H9 (cell line): ENCODE results near the gene MROH2A. TPM values are rescaled to one million over a fixed set of nuclear protein-coding genes. Genes with fewer than 3 reads are reported as not detected.
A peak's percentile ranks its signal among the peaks of the same experiment; 100 is the strongest.

Experiments used
- DNase-seq: peaks from one replicate; pipeline ENCODE4 v3.0.0-alpha.2; 2017
- H2AFZ ChIP-seq: one replicate; pipeline ENCODE4 v1.6.1; 2013; ENCODE audit warnings: mild to moderate bottlenecking, low read length, control low read depth, moderate library complexity
- H2AK5ac ChIP-seq: 2 replicates; pipeline ENCODE4 v1.6.1; 2013; ENCODE audit warnings: low read length, control low read depth, mixed read lengths; ENCODE audit not compliant: insufficient read length
- H2BK120ac ChIP-seq: one replicate; pipeline ENCODE4 v1.6.1; 2013; ENCODE audit warnings: low read depth, mild to moderate bottlenecking, low read length, control low read depth, inconsistent platforms; ENCODE audit not compliant: poor library complexity, severe bottlenecking
- H2BK12ac ChIP-seq: 2 replicates; pipeline ENCODE4 v1.6.1; 2013; ENCODE audit warnings: low read length, control low read depth, mixed read lengths, low read depth; ENCODE audit not compliant: insufficient read length
- H2BK15ac ChIP-seq: 2 replicates; pipeline ENCODE4 v1.6.1; 2013; ENCODE audit warnings: low read depth, low read length, control low read depth
- H2BK20ac ChIP-seq: one replicate; pipeline ENCODE4 v1.6.1; 2013; ENCODE audit warnings: low read depth, mild to moderate bottlenecking, low read length, control low read depth, inconsistent platforms; ENCODE audit not compliant: poor library complexity, severe bottlenecking
- H2BK5ac ChIP-seq: 2 replicates; pipeline ENCODE4 v1.6.1; 2013; ENCODE audit warnings: low read length, control low read depth, mixed read lengths; ENCODE audit not compliant: insufficient read length
- H3K14ac ChIP-seq: 2 replicates; pipeline ENCODE4 v1.6.1; 2013; ENCODE audit warnings: low read length, control low read depth; ENCODE audit not compliant: insufficient read depth
- H3K18ac ChIP-seq: 2 replicates; pipeline ENCODE4 v1.6.1; 2013; ENCODE audit warnings: low read depth, mild to moderate bottlenecking, mixed read lengths, low read length, control low read depth; ENCODE audit not compliant: insufficient read length
- H3K23ac ChIP-seq: 2 replicates; pipeline ENCODE4 v1.6.1; 2013; ENCODE audit warnings: low read length, control low read depth, mixed read lengths, low read depth; ENCODE audit not compliant: insufficient read length
- H3K23me2 ChIP-seq: 2 replicates; pipeline ENCODE4 v1.6.1; 2013; ENCODE audit warnings: low read depth, mild to moderate bottlenecking, mixed read lengths, low read length, control low read depth; ENCODE audit not compliant: insufficient read length, poor library complexity, severe bottlenecking
- H3K27ac ChIP-seq: 2 replicates; pipeline ENCODE4 v1.5.1; 2013; ENCODE audit warnings: low read length, control low read depth, mixed read lengths, low read depth; ENCODE audit not compliant: insufficient read length
- H3K27me3 ChIP-seq: 2 replicates; pipeline ENCODE4 v1.6.1; 2013; ENCODE audit warnings: low read length, control low read depth, inconsistent platforms; ENCODE audit not compliant: insufficient read depth
- H3K4ac ChIP-seq: 2 replicates; pipeline ENCODE4 v1.6.1; 2013; ENCODE audit warnings: low read depth, mild to moderate bottlenecking, control low read depth, inconsistent platforms, low read length, moderate library complexity
- H3K4me1 ChIP-seq: 2 replicates; pipeline ENCODE4 v1.6.1; 2013; ENCODE audit warnings: low read length, control low read depth, inconsistent platforms; ENCODE audit not compliant: insufficient read depth
- H3K4me2 ChIP-seq: 2 replicates; pipeline ENCODE4 v1.6.1; 2013; ENCODE audit warnings: low read length, control low read depth, mixed read lengths; ENCODE audit not compliant: insufficient read length, insufficient read depth
- H3K56ac ChIP-seq: 2 replicates; pipeline ENCODE4 v1.6.1; 2013; ENCODE audit warnings: low read depth, mild to moderate bottlenecking, mixed read lengths, low read length, control low read depth; ENCODE audit not compliant: insufficient read length
- H3K79me1 ChIP-seq: 2 replicates; pipeline ENCODE4 v1.6.1; 2013; ENCODE audit warnings: low read depth, mild to moderate bottlenecking, moderate library complexity, low read length, control low read depth, inconsistent platforms; ENCODE audit not compliant: insufficient read depth, poor library complexity, severe bottlenecking
- H3K79me2 ChIP-seq: 2 replicates; pipeline ENCODE4 v1.6.1; 2013; ENCODE audit warnings: low read length, control low read depth, inconsistent platforms; ENCODE audit not compliant: insufficient read depth
- H3K9ac ChIP-seq: 2 replicates; pipeline ENCODE4 v1.6.1; 2013; ENCODE audit warnings: low read length, control low read depth, mixed read lengths; ENCODE audit not compliant: insufficient read length; ENCODE audit errors: extremely low read depth
- H3K9me3 ChIP-seq: one replicate; pipeline ENCODE4 v1.6.1; 2013; ENCODE audit warnings: low read depth, low read length, inconsistent platforms; ENCODE audit not compliant: control insufficient read depth
- H3T11ph ChIP-seq: one replicate; pipeline ENCODE4 v1.6.1; 2013; ENCODE audit warnings: mild to moderate bottlenecking, low read length, control low read depth, inconsistent platforms
- H4K20me1 ChIP-seq: one replicate; pipeline ENCODE4 v1.6.1; 2013; ENCODE audit not compliant: control insufficient read depth, insufficient read length, insufficient read depth
- H4K5ac ChIP-seq: 2 replicates; pipeline ENCODE4 v1.6.1; 2013; ENCODE audit warnings: low read depth, mild to moderate bottlenecking, mixed read lengths, low read length, control low read depth; ENCODE audit not compliant: insufficient read length
- H4K8ac ChIP-seq: replicated peaks from 2 replicates; pipeline ENCODE4 v1.6.1; 2013; ENCODE audit warnings: low read length, control low read depth, mixed read lengths, low read depth; ENCODE audit not compliant: insufficient read length
- H4K91ac ChIP-seq: 2 replicates; pipeline ENCODE4 v1.6.1; 2013; ENCODE audit warnings: low read depth, mild to moderate bottlenecking, moderate library complexity, mixed read lengths, low read length, control low read depth; ENCODE audit not compliant: insufficient read length
- H3K27ac Mint-ChIP-seq, 3 experiments: 2 replicates in 2 of 3; 3 replicates in 1 of 3; pipeline ENCODE4 v1.8.0; 2020 to 2021; ENCODE audit warnings: mixed read lengths in 3 of 3, mild to moderate bottlenecking in 1 of 3, moderate library complexity in 1 of 3
- H3K27me3 Mint-ChIP-seq: 2 replicates; pipeline ENCODE4 v1.8.0; 2021; ENCODE audit warnings: low read depth, mild to moderate bottlenecking, moderate library complexity, mixed read lengths
- H3K36me3 Mint-ChIP-seq, 3 experiments: 2 replicates in 2 of 3; 3 replicates in 1 of 3; pipeline ENCODE4 v1.8.0; 2020 to 2021; ENCODE audit warnings: low read depth in 3 of 3, mixed read lengths in 3 of 3; ENCODE audit not compliant: insufficient read depth in 1 of 3
- H3K4me1 Mint-ChIP-seq, 2 experiments: 2 replicates each; pipeline ENCODE4 v1.8.0; 2020; ENCODE audit warnings: mixed read lengths in 2 of 2
- H3K4me3 Mint-ChIP-seq, 2 experiments: 2 replicates in 1 of 2; 3 replicates in 1 of 2; pipeline ENCODE4 v1.8.0; 2020 to 2021; ENCODE audit warnings: mild to moderate bottlenecking in 2 of 2, mixed read lengths in 2 of 2, moderate library complexity in 1 of 2
- H3K9me3 Mint-ChIP-seq, 2 experiments: 2 replicates in 1 of 2; 3 replicates in 1 of 2; pipeline ENCODE4 v1.8.0; 2020; ENCODE audit warnings: mild to moderate bottlenecking in 2 of 2, mixed read lengths in 2 of 2, moderate library complexity in 1 of 2
- WGBS: extraction: QIAGEN DNeasy Blood & Tissue Kit; methylation state at CpG from one replicate; pipeline ENCODE4 v1.1.7; 2013; ENCODE audit warnings: missing lambda C conversion rate, low lambda C conversion rate, mixed read lengths; ENCODE audit not compliant: insufficient read length; ENCODE audit errors: extremely low coverage; 5-methylcytosine and 5-hydroxymethylcytosine counted together
- total RNA-seq: library from RNA; stranded (reverse); gene quantifications from 2 replicates; pipeline ENCODE4 v1.2.1, GENCODE V29; 2021
- TF ChIP-seq, protein P1 (sequence below): fragments of 200-600 bp; sonication (generic); conservative IDR thresholded peaks from 3 replicates; pipeline ENCODE4 v1.8.0; 2021; ENCODE audit warnings: antibody characterized with exemption, mild to moderate bottlenecking

Gene MROH2A
- total RNA-seq, 1 experiment from 2014 or later: not detected

DNA sequence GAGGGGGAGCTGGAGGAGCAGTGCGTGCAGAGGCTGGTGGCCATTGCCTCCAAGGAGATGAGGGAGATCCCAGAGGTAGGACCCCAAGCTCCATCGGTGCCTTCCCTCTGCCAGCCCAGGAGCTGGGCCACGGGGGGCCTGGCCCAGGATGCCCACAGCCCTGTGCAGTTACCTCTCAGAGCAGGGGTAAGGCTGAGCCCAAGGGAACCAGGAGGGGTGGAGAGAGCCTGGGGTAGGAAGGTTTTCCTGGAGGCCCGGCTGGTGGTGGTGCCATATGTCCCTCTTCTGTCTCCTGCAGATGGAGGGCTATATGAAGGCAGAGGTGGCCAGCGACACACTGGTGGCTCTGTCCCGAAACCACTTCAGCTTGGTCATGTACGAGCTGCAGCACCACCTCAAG is 11.4 kb downstream of the MROH2A start:
- H3K79me2 ChIP-seq: no peaks in the 10 kb centered on the region
- TF ChIP-seq, protein P1, sequence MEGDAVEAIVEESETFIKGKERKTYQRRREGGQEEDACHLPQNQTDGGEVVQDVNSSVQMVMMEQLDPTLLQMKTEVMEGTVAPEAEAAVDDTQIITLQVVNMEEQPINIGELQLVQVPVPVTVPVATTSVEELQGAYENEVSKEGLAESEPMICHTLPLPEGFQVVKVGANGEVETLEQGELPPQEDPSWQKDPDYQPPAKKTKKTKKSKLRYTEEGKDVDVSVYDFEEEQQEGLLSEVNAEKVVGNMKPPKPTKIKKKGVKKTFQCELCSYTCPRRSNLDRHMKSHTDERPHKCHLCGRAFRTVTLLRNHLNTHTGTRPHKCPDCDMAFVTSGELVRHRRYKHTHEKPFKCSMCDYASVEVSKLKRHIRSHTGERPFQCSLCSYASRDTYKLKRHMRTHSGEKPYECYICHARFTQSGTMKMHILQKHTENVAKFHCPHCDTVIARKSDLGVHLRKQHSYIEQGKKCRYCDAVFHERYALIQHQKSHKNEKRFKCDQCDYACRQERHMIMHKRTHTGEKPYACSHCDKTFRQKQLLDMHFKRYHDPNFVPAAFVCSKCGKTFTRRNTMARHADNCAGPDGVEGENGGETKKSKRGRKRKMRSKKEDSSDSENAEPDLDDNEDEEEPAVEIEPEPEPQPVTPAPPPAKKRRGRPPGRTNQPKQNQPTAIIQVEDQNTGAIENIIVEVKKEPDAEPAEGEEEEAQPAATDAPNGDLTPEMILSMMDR: no peak
- no peak overlapping the region for H2BK5ac ChIP-seq
- no peak overlapping the region for H4K5ac ChIP-seq
- H3K23me2 ChIP-seq: no peaks in the 10 kb centered on the region
- no peak overlapping the region for H2BK20ac ChIP-seq
- H4K20me1 ChIP-seq: no peaks in the 10 kb centered on the region
- no peak overlapping the region for H3K27ac ChIP-seq
- H3K23ac ChIP-seq: no peak overlapping the region
- H3K9ac ChIP-seq: no peak overlapping the region
- no peak overlapping the region for H2AFZ ChIP-seq
- Mint-ChIP-seq H3K4me3 (no peak overlapping the region), H3K27ac (no peak overlapping the region), H3K36me3 (no peaks in the 10 kb centered on the region; a peak in 1 of 7 replicates), H3K9me3 (peaks cover 3 to 5% of the 10 kb centered on the region in 2 experiments; a peak in 2 of 5 replicates), H3K4me1 (no peaks in the 10 kb centered on the region), H3K27me3 (peaks cover 10% of the 10 kb centered on the region)
- H3K27me3 ChIP-seq: no peaks in the 10 kb centered on the region
- H4K91ac ChIP-seq: no peak overlapping the region
- no peaks in the 10 kb centered on the region for H3K9me3 ChIP-seq
- H3T11ph ChIP-seq: no peak overlapping the region
- no peak overlapping the region for H4K8ac ChIP-seq
- no peak overlapping the region for H3K4ac ChIP-seq
- H3K14ac ChIP-seq: no peak overlapping the region; the same call in 1 of the 2 replicates
- no CpG with 5 or more reads among the region's 7 CpGs for WGBS
- no peak overlapping the region for H3K4me2 ChIP-seq
- H2BK15ac ChIP-seq: no peak overlapping the region
- no peaks in the 10 kb centered on the region for H3K4me1 ChIP-seq
- no peak overlapping the region for H2AK5ac ChIP-seq
- no peak overlapping the region for H2BK120ac ChIP-seq
- DNase-seq: peak; percentile 23
- no peak overlapping the region for H2BK12ac ChIP-seq
- no peak overlapping the region for H3K18ac ChIP-seq
- no peaks in the 10 kb centered on the region for H3K79me1 ChIP-seq
- H3K56ac ChIP-seq: no peak overlapping the region
